HG03439 (cell line): ENCODE measurements around the gene GPN1.
A peak's percentile ranks its signal among the peaks of the same experiment; 100 is the strongest.
"Not testable (repeated sequence)": the region's sequence is repeated elsewhere in the genome, so short reads cannot be mapped to it uniquely, and the experiment has no call there.

Source experiments
- ATAC-seq: cut with Tn5 transposase; IDR thresholded peaks from one replicate; pipeline ENCODE4 v1.9.1; 2021; ENCODE audit warnings: mild to moderate bottlenecking, moderate library complexity; ENCODE audit not compliant: unreplicated experiment

Gene GPN1

DNA sequence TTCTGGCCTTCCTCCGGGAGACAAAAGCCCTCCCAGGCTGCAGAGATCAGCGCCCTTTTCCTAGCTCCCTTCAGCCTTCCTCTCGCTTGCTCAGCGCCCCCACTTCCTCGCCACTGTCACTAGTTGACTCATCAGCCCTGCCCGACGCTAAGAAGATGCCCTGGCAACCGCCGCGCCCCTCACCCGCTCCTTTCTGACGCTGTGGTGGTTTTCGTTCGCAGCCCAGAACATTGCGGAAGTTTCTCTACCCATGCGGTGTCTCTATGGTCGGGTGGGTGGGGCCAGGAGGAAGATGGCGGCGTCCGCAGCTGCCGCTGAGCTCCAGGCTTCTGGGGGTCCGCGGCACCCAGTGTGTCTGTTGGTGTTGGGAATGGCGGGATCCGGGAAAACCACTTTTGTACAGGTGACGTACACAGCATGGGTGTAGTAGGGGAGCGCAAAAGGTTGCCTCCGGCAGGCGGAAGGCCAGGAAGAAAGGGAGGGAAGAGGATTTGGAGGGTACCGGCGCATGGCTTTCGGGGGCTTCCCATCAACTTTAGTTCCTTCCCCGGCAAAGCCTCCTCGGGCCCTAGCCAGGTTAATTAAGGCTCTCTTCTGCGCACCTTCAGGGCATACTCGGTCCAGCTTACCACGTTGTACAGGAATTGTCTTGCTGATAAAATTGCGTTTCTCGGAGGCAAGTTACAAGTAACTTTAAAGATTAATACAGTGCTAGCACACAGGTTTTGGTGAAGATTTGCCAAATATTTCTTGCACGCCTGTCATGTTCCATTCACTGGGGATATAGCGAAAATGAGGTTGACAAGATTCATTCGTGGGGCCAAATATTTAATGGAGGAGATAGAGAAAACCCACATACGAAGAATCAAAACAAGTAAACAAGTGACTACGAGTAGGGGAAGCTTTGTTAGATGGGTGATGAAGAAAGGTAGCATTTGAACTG, at the start of gene GPN1, which contains the start of gene CCDC121:
Gene GPN1 (plus strand): TSS at position 284 of the 943 bp plus-strand sequence. CDS start 9 bp downstream, at position 293.
Gene CCDC121 (minus strand): TSS at position 246 of the 943 bp plus-strand sequence. CDS start 1,213 bp downstream, outside the sequence.
- ATAC-seq = peak; percentile 97

DNA sequence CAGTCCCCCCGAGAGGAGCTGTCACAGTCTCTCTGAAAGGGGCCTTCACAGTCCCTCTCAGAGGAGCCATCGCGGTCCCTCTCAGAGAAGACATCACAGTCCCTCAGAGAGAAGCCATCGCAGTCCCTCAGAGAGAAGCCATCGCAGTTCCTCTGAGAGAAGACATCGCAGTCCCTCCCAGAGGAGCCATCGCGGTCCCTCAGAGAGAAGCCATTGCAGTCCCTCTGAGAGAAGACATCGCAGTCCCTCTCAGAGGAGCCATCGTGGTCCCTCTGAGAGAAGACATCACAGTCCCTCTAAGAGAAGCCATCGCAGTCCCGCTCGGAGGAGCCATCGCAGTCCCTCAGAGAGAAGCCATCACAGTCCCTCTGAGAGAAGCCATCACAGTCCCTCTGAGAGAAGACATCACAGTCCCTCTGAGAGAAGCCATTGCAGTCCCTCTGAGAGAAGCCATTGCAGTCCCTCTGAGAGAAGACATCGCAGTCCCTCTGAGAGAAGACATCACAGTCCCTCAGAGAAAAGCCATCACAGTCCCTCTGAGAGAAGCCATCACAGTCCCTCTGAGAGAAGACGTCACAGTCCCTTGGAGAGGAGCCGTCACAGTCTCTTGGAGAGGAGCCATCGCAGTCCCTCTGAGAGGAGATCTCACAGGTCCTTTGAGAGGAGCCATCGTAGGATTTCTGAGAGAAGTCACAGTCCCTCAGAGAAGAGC, 47.3 kb upstream of the GPN1 start:
- no peak for ATAC-seq

DNA sequence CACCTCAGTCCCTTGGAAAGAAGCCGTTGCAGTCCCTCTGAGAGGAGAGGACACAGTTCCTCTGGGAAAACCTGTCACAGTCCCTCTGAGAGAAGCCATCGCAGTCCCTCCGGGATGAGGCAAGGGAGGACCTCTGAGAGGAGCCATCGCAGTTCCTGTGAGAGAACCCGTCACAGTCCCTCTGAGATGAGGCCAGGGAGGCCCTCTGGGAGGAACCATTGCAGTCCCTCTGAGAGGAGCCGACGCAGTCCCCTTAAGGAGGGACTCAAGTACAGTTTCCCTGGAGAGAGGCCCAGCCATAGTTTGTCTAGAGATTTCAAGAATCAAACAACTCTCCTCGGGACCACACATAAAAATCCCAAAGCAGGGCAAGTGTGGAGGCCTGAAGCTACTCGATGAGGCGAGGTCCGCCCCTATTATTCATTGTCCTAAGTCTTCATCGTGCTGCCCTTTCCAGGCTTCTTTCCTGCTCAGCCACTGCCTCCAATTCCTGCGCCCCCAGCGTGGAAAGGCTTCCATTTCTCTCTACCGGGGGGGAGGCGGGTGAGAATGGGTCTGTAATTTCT, 46.6 kb upstream of the GPN1 start:
- no peak for ATAC-seq

DNA sequence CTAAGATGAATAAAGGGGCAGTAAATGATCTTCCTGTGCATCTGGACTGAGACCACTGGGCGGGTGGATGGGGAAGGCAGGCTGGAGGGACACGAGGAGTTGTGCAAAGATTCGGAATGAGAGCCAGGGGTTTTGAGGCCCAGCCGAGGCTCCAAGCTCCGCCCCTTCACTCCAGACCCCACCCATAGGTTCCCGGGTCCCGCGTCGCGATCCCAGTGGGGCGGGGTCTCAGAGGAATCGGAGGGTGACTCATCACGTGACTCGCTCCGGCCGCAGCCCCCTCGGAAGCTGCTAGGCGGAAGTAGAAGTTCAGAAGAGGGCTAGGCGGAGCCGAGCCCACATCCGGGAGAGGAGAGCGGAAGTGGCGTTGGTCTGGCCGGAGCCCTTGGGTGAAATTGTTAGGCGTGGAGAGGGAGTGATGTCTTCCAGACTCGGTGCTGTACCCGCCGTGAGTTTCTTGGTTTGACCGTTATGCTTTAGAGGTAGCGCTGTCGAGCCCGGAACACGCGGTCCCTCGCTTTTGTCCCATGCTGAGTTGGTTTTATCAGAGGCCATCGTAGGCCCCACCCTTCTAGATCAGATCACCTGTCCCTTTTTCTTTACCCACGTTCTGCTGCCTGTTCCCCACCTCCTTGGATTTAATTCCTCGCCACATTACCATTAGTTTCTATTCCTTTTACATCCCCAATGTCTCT, 46.0 kb upstream of the GPN1 start, which contains the start of gene ZNF512:
Gene ZNF512 (plus strand): TSS at position 348 of the 695 bp plus-strand sequence. CDS start 71 bp downstream, at position 419.
- peak; percentile 87 for ATAC-seq

DNA sequence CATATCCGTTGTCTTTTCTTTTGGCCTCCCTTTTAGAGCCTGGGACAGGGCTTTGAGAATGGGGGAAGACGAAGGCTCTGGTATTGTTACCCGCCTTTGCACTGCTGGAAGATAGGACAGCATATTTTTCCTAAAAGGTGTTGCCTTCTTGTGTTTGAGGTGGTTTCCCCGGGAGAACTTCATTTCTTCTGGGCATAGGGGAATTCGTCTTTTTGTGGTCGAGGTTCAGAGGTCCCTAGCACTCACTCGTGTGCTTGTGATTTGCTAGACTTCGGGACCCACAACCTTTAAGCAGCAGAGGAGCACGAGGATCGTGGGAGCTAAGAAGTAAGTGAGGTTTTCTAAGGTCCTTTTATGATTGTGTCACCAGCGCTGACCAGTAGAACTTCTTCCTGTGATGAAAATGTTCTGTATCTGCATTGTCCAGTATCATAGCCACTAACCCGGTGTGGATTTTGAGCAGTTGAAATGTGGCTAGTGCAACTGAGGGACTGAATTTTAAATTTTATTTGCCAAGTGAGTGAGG, 45.4 kb upstream of the GPN1 start:
- no peak for ATAC-seq

DNA sequence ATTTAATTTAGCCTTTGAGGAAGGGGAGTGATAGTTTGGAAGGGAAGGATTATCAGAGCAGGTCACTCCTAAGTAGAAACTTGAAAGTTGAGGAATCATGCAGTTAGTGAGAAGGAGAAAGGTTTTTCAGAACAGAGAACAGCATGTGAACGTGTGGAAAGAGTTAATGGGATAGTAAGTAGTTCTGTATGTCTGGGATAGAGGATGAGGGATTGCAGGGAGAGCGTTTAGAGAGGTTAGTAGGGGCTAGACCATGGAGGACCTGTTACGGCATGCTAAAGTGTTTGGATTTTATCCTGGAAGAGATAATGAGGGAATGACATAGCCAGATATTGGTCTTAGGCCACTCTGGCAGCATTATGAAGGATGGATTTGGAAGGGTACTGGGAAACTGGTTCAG, 44.3 kb upstream of the GPN1 start:
- ATAC-seq = no peak

DNA sequence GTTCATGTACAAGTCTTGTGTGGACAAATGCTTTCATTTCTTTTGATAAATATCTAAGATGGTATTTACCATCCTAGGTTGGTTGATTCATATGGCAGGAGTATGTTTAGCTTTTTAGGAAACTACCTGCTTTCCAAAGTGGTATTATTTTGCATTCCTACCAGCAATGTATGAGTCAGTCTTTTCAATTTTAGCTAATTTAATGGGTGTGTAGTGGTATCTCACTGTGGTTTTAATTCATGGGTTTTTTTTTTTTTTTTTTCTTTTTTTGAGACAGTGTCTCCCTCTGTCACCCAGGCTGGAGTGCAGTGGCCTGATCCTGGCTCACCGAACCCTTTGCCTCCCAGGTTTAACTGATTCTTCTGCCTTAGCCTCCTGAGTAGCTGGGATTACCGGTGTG, 41.8 kb upstream of the GPN1 start:
- no peak for ATAC-seq

DNA sequence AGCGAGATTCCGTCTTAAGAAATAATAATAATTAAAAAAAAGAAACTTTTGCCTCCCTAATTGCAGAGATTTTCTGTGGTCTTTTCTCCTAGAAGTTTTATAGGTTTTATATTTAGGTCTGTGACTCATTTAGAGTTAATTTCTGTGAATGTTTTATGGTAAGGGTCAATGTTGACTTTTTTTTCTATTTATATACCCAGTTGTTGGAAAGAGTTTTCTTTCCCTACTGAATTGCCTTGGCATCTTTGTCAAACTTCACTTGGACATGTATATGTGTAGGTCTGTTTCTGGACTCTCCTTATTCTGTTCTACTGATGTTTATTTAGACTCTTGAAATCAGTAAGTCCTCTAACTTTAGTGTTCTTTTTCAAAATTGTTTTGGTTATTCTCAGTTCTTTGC, 40.5 kb upstream of the GPN1 start:
- no peak for ATAC-seq

DNA sequence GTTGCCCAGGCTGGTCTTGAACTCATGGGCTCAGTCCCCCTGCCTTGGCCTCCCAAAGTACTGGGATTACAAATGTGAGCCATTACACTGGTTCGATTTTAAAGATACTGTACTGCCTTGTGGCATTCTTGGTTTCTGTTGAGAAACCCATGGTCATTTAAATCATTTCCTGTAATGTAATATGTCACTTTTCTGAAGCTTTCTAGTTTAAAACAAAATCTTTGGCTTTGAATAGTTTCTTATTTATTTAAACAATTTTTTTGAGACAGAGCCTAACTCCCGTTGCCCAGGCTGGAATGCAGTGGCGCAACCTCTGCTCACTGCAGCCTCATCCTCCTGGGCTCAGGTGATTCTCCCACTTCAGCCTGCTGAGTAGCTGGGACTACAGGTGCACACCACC, 37.1 kb upstream of the GPN1 start:
- ATAC-seq = no peak

DNA sequence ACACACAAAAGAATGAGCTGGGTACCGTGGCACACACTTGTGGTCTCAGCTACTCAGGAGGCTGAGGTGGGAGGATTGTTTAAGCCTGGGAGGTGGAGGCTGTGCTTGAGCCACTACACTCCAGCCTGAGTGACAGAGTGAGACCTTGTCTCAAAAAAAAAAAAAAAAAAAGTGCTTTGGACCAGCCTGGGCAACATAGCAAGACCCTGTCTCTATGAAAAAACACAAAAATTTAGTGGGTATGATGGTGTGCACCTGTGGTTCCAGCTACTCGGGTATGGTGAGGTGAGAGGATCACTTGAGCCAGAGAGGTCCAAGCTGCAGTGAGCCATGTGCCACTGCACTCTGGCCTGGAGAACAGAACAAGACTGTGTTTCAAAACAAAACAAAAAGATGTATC, 35.6 kb upstream of the GPN1 start:
- ATAC-seq = no peak

DNA sequence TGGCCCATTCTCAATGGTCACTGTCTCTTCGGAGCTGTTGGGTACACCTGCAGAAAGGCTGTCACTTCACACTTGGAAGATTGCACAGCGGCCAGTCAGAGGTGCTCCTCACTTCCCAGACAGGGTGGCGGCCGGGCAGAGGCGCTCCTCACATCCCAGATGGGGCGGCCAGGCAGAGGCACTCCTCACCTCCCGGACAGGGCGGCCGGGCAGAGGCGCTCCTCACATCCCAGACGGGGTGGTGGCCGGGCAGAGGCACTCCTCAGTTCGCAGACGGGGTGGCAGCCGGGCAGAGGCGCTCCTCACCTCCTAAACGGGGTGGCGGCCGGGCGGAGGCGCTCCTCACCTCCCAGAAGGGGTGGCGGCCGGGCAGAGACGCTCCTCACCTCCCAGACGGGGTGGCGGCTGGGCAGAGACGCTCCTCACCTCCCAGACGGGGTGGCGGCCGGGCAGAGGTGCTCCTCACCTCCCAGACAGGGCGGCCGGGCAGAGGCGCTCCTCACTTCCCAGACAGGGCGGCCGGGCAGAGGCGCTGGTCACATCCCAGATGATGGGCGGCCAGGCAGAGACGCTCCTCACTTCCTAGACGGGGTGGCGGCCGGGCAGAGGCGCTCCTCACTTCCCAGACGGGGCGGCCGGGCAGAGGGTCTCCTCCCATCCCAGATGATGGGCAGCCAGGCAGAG, 34.7 kb upstream of the GPN1 start:
- ATAC-seq = not testable (repeated sequence)

DNA sequence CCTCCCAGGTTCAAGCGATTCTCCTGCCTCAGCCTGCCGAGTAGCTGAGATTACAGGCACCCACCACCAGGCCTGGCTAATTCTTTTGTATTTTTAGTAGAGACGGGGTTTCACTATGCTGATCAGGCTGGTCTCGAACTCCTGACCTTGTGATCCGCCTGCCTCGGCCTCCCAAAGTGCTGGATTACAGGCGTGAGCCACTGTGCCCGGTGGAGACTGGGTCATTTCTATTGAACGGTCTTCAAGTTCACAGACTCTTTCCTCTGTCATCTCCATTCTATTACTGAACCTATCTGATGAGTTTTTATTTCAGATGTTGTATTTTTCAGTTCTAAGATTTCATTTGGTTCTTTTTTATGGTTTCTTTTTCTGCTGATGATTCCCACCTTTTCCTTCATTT, 33.4 kb upstream of the GPN1 start:
- ATAC-seq = not testable (repeated sequence)

DNA sequence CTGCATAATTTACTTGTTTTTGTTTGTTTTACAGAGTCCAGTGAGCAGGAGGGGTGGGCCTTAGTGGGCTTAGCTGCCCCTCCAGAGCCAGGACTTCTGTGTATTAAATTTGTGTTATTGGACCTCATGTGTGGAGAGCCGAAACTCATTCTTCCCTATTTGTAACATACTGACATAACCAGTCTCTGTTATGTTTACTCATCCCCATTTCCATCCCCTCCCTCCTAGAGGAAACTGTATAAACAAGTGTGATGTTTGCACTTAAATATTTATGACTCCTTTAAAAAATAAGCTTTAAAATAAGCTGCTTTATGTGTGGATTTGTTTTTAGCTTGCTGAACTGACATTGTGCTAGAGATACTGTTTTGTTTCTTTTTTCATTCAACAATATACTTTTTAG, 32.2 kb upstream of the GPN1 start:
- ATAC-seq = no peak

DNA sequence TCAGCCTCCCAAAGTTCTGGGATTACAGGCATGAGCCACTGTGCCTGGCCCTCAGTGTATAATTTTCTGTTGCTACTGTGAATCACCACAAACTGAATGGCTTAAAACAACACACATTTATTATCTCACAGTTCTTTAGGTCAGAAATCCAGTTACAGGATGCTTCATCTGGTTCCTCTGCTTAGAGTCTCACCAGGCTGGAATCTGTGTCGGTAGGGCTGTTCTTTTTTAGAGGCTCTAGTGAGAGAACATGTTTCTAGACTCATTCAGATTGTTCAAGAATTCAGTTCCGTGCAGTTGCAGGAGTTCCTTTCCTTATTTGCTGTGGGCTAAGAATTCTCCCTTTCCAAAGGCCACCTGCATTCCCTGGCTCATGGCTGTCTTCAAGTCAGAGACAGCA, 22.2 kb upstream of the GPN1 start:
- no peak for ATAC-seq

DNA sequence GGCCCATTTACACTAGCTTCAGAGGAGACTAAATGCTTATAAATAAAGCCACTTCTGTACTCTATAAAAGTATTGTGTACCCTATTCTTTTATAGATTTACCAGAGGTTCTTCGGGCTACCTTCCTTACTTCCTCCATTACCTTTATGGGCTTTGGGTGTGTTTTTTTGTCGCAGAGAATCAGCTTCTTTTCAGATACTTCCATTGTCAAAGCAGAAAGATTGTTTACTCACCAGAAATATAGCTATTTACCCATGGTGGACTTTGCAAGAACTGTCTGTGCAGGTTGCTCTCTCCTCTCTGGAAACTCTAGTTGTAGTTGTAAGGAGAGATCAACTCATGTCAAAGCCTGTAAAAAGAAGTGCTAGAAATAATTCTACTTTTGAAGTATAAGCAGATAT, 14.9 kb upstream of the GPN1 start:
- ATAC-seq = no peak

DNA sequence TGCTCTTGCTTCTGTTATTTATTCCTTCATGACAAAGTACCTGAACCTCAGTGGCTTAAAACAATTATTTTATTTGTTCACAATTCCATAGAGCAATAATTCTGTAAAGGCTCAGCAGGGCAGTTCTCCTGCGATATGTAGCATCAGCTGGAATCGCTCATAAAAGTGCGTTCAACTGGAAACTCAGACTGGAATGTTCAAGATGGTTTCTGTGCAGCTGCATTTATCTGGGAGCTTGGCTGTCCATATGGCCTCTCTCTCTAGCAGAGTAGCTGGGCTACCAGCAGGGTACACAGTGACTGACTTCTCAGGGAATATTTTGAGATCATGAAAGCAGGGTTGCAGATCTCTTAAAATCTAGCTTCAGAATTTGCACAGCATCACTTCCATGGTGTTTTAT, 13.5 kb upstream of the GPN1 start:
- ATAC-seq = no peak

DNA sequence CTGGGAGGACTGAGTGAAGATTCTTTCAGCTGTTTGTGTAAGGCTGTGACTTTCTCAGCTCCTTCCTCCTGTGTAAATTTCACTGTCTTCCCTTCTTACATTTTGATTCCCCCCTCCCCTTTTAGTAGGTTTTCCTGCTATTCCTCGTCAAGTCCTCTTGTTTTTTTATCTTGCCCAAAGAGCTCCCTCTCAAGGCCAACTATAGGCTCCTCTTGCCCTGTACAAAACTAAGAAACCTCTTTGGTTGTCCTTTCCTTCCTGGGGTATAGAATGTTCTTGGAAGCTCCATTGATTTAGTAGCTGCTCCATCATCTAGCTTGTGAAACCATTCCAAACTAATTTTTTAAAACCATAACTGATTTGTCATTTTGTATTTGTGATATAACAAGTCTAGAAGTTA, 7.3 kb upstream of the GPN1 start:
- no peak for ATAC-seq

DNA sequence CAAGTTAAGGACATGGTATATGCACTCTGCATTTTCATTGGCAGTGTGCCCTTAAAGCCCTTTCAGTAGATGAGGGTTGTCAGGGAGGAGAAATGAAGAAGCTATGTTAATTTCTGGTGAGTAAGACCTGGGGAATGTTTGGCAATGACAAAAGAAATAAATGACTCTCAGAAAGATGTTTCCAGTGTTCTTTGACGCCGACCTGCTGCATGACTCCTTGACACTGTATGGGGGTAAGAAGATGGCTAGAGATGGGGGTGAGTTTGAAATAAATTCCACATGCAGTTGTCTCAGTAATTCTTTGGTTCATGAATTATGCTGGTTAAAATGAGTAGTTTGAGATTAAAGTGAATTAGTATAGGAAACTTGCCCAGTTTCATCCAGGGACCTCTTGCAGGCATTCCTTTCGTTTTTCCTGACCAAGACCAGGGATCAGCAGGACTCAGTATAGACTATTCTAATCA, 5.9 kb upstream of the GPN1 start:
- no peak for ATAC-seq

DNA sequence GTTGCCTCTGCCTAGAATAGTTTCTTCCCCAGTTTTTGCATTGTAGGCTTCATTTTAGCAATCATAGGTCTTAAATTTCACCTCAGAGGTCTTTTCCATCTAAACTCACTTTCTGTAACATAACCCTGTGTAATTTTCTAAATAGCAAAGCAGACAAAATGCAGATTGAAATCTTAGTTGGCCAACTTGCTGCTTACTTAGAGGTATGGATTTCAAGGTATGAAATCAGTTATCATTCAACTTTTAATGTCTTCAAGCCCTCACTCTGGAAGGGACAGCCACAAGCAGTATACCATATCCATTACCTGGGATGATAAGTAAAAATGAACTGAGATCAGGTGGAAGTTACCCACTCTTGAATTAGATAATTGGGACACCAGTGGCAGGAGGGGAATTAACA, 3.9 kb upstream of the GPN1 start:
- ATAC-seq = no peak

DNA sequence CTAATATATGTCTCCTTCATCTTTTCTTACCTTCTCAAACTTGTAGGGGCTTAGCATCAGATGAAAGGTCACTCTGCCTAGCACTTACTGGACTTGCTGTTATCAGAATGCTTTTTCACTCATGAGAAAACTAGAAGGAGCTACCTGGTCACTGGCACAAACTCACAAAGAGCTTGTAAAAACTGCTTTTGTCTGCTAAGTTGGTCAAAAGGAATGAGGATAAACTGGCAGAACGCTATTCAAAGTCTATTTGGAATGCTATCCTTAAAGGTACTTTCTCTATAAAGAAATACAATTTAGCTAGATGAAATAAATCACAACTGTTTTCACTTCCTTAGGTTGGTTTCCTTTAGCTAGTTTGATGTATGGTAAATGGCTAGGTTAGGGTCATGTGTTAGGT, 2.5 kb upstream of the GPN1 start:
- not testable (repeated sequence) for ATAC-seq
